Stimulated activated naive CD8-positive, alpha-beta T cell treated with anti-CD3 and anti-CD28 coated beads, Interleukin-15, amount 100 ng/mL, for 72 hours (primary cell): ENCODE data around the gene ZNF516.
A peak's percentile ranks its signal among the peaks of the same experiment; 100 is the strongest.

Source experiments
- ATAC-seq: fragments of 150-1000 bp; cut with Tn5 transposase; 2 replicates; pipeline ENCODE4 v1.10.0; 2021; ENCODE audit warnings: mild to moderate bottlenecking, moderate library complexity
- DNase-seq, 2 donors: peaks; one replicate each; pipeline ENCODE4 v3.0.0; 2021 to 2022
- H3K27ac Mint-ChIP-seq, 2 donors: one replicate each; pipeline ENCODE4 v1.8.0; 2022; ENCODE audit warnings: mild to moderate bottlenecking in 2 of 2, mixed read lengths in 2 of 2, moderate library complexity in 2 of 2
- H3K27me3 Mint-ChIP-seq: one replicate; pipeline ENCODE4 v1.8.0; 2022; ENCODE audit warnings: mixed read lengths
- H3K4me1 Mint-ChIP-seq: one replicate; pipeline ENCODE4 v1.8.0; 2022; ENCODE audit warnings: mild to moderate bottlenecking, mixed read lengths
- H3K4me3 Mint-ChIP-seq, 2 donors: one replicate each; pipeline ENCODE4 v1.8.0; 2022; ENCODE audit warnings: mild to moderate bottlenecking in 2 of 2, mixed read lengths in 2 of 2, moderate library complexity in 1 of 2
- H3K9me3 Mint-ChIP-seq, 2 donors: one replicate each; pipeline ENCODE4 v1.8.0; 2022; ENCODE audit warnings: mixed read lengths in 2 of 2

The ZNF516 gene

DNA sequence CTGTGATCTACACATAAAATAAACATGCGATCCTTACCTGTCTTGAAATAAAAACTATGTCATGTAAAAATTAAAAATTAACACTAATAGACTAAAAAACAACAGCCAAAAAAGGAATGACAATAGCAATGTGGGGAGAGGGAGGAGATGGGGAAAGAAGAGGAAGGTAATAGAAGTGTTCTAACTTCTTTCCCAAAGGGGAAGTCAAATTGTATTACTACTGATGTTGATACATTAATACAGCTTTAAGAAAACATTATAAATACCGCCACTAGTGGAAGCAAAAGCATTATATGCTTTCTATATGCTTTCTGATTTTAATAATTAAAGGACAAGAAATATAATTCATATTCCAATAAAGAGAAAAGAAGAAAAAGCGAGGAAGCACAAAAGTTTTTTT is 22.2 kb downstream of the ZNF516 start:
- Mint-ChIP-seq H3K9me3 (no peaks in the 10 kb centered on the region), H3K27ac (no peak overlapping the region), H3K4me3 (no peak overlapping the region), H3K27me3 (no peaks in the 10 kb centered on the region), H3K4me1 (peaks cover 67% of the 10 kb centered on the region)
- DNase-seq (no peak), ATAC-seq (no peak)

DNA sequence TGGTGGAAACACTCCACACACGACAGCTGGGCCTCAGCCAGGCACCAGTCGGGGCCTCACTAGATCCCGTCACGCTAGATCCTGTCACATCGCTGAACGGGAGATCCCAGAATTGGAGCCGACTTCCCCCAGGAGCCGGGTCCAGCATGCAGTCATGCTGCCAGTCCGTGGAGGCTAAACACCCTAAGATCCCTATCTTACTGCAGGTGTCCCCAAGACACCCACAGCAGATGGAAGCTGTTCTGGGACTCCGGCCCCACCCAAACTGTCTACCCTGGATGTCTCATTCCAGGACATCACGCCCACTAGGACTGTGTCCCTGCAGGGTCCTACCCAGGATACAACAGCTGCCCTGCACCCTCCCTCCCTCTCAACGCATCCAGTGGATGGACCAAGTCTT is 23.4 kb downstream of the ZNF516 start:
- Mint-ChIP-seq H3K9me3 (no peaks in the 10 kb centered on the region), H3K4me1 (peaks cover 67% of the 10 kb centered on the region), H3K4me3 (no peak overlapping the region), H3K27me3 (no peaks in the 10 kb centered on the region), H3K27ac (no peak overlapping the region)
- ATAC-seq = no peak
- DNase-seq = no peak

DNA sequence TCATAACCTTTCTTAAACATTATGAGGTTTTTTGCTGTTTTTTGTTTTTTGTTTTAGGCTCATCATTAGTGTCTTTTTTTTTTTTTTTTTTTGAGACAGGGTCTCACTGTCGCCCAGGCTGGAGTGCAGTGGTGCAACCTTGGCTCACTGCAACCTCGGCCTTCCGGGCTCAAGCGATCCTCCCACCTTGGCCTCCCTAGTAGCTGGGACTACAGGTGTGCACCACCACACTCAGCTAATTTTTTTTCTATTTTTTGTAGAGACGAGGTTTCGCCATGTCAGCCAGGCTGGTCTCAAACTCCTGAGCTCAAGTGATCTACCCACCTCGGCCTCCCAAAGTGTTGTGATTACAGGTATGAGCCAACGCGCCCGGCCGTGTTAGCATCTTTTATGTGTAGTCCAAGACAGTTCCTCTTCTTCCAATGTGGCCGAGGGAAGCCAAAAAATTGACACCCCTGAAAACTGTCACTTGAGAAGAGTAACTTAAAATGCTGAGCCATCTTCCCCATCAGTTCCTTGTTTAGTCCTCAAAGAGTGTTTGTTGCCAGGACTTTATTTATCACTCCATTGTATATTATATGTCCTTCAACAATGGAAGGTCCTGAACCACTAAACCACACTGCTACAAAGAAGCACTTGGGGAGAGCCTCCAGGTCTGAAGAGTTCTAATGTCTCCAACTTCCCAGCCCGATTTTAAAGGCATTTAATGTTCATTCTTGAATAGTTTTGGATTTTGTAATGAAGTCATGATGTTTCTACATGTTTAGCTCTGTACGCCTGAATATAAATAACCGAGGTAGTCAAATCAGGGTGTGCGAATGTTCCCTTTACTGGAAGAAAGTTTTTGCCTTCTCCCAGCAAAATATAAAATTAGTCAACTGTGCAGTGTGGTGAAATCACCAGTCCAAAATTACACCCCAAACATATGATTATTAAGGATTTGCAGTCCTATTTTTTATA is 26.4 kb downstream of the ZNF516 start:
- no peaks in the 10 kb centered on the region for H3K27me3 Mint-ChIP-seq
- peak overlapping the region; percentile 64 to 82 for H3K4me3 Mint-ChIP-seq
- H3K4me1 Mint-ChIP-seq = peaks cover 55% of the 10 kb centered on the region
- H3K27ac Mint-ChIP-seq = peak overlapping the region in 1 of 2 donors; percentile 71
- ATAC-seq = no peak
- DNase-seq = no peak
- no peaks in the 10 kb centered on the region for H3K9me3 Mint-ChIP-seq

DNA sequence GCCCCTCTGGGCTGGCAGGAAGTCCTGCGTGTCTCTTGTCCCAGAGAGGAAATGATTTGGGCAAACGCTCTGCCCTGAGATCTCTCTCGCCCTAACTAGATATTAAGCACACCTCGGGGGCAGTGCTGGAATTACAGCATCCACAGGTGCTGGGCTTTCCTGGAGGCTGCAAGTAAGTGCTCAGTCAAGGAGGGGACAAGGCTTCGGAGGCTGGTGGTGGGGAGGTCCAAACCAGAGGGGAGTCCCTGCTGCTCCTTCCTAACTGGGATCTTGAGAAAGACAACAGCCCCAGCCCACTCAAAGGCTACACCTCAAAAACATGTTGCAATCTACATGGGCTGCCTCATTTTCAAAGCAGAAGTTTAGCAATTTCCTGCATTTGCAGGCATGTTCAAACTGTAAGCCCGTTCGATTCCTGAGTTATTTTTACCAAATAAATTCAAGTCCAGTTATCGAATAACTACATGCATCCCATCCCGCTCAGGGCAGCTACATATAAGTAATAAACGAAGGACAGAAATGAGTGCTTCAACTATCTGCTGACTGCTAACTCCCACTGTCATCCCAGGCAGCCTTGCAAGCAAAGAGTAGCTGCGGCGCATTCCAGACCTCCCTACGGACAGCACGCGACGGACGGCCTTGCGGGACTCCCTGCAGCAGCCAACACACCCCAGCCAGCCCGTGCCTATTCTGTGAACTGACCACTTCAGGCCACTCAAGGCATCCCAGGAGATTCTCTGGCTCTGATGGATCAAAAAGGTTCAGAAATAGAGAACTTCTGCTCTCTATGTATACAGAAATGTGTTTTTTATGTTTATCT is 27.5 kb downstream of the ZNF516 start:
- Mint-ChIP-seq H3K4me3 (peak overlapping the region; percentile 64 to 82), H3K4me1 (peaks cover 52% of the 10 kb centered on the region), H3K27me3 (no peaks in the 10 kb centered on the region), H3K27ac (peak overlapping the region; percentile 74 to 78), H3K9me3 (no peaks in the 10 kb centered on the region)
- DNase-seq = no peak
- ATAC-seq = peak; percentile 63

DNA sequence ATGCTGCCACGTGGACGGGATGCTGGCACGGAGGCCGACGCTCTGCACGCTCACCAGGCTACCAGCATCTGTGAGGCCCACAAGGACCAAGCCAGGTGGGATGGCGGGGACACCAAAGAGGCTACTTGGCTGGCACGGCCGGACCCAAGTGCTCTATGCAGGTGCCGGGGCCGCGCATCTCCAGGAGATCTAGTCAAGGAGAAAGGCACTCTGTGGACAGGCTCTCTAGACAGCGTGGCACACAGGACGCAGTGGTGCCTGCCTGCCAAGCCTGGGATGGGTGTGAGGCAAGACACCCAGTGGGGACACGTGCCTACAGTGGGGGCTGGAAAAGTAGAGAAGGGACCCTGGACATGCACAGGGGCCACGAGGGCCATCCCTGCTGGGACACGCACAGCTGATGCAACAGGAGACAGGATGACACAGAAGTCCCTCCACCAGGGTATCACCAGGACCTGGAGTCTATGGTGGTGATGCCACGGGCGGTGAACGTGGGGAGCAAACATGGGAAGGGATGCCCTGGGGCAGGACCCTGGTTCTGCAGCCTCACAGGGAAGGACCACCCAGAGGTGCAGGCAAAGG is 28.5 kb downstream of the ZNF516 start:
- Mint-ChIP-seq H3K4me3 (peak overlapping the region in 1 of 2 donors; percentile 51), H3K27me3 (no peaks in the 10 kb centered on the region), H3K27ac (peak overlapping the region in 1 of 2 donors; percentile 90), H3K4me1 (peaks cover 51% of the 10 kb centered on the region), H3K9me3 (no peaks in the 10 kb centered on the region)
- DNase-seq (no peak), ATAC-seq (peak; percentile 58)

DNA sequence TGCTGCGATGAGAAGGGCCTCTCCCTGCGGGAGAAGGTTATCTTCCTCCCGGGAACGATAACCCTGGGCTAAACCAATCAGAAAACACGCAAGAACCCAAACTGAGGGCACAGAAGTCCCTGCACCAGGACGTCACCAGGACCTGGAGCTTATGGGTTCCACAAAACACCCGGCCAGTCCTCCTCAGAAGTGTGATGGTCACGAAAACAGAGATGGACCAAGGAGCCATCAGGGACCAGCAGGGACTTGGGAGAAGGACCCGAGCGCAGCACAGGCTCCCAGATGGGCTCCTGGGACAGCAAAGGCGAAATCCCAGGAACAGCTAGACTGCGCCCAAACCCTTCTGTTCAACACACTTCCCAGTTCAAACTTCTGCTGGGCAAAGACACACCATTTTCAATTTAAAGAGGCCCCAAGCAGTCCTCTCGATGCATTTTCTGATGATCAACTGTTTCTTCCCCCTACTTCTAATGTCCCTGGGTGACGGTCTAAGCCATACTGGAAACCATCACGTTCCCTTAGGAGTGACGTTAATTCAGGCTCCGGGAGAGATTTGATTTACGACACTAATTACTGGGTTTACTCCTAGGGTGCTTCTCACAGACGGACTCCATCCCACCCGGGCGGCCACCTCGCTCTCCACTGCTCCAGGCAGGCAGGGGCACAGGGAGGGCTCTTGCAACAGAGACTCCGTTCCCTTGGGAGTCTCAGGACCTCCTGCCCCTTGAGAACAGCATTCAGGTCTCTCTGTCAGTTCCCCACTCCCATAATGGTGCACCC is 29.2 kb downstream of the ZNF516 start:
- H3K4me1 Mint-ChIP-seq = peaks cover 51% of the 10 kb centered on the region
- no peaks in the 10 kb centered on the region for H3K27me3 Mint-ChIP-seq
- peak; percentile 7 for ATAC-seq
- no peak for DNase-seq
- H3K9me3 Mint-ChIP-seq = no peaks in the 10 kb centered on the region
- no peak overlapping the region for H3K27ac Mint-ChIP-seq
- no peak overlapping the region for H3K4me3 Mint-ChIP-seq

DNA sequence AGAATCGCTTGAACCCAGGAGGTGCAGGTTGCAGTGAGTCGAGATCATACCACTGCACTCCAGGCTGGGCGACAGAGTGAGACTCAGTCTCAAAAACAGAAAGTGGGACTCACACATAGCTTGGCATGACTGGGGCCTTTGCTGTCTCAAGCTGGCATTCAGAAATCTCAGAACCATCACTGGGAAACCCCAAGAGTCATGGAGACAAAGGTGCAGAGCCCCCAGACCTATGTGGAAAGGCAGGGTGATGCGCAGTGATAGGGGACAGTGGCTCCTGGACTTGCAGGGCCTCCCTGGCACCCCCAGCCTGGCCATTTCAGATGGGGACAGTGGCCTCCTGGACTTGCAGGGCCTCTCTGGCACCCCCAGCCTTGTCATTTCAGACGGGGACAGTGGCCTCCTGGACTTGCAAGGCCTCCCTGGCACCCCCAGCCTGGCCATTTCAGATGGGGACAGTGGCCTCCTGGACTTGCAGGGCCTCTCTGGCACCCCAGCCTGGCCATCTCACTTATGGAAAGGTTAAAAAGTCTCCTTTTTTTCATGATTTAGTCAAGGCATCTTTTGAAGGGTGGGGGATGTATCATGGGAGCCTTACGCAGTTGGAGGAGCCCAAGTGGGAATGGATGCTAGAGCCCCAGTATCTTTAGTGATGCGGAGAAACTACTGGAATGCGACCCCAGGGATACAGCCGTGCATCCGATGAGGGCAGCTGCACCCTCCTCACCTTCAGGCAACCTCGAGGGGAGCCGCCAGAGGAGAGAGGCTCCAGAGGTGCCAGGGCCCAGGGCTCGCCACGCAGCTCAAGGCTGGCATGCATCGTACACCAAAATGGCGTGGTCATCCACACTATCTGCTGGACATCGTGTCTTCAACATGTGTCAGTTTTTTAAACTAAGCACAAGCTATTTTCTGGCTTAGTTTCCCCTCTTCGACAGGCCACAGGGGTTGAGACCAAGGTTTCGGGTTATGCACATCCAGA is 30.5 kb downstream of the ZNF516 start:
- H3K27me3 Mint-ChIP-seq = no peaks in the 10 kb centered on the region
- peak; percentile 24 for ATAC-seq
- DNase-seq = no peak
- no peak overlapping the region for H3K4me3 Mint-ChIP-seq
- no peaks in the 10 kb centered on the region for H3K9me3 Mint-ChIP-seq
- H3K4me1 Mint-ChIP-seq = peaks cover 57% of the 10 kb centered on the region
- H3K27ac Mint-ChIP-seq = peak overlapping the region in 1 of 2 donors; percentile 27

DNA sequence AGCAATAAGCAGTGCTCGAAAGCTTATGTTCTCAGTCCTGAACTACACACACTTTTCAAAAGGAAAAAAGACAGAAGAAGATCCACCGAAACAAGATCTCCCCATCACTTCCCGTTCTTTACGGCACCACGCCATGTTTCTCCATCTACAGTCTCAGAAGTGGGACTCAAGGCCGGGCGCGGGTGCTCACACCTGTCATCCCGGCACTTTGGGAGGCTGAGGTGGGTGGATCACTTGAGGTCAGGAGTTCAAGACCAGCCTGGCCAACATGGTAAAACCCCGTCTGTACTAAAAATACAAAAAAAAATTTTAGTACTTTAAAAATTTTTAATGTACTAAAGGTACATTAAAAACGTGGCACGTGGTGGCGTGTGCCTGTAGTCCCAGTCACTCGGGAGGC is 31.2 kb downstream of the ZNF516 start:
- Mint-ChIP-seq H3K27me3 (no peaks in the 10 kb centered on the region), H3K4me3 (no peak overlapping the region), H3K27ac (peak overlapping the region in 1 of 2 donors; percentile 75), H3K4me1 (peaks cover 55% of the 10 kb centered on the region), H3K9me3 (no peaks in the 10 kb centered on the region)
- ATAC-seq = no peak
- no peak for DNase-seq

DNA sequence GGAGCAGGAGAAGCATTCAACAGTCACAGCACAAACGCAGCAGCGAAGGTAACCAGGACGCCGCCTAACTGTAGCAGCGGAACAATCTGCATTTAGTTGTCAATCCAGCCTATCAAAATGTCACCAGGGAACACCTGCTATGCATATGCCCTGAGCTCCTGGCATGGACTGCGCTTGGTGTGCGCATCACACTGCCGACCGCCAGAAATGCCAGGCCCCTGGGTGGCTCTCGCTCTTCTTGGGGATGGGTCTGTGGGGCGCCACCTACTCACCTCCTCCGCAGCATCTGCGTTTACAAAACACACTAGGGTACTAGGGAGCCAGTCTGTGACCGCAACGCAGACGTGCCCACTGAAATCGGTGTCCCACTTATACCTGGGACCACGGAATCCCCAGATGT is 31.7 kb downstream of the ZNF516 start:
- Mint-ChIP-seq H3K4me3 (no peak overlapping the region), H3K9me3 (no peaks in the 10 kb centered on the region), H3K4me1 (peaks cover 54% of the 10 kb centered on the region), H3K27ac (peak overlapping the region in 1 of 2 donors; percentile 75), H3K27me3 (no peaks in the 10 kb centered on the region)
- DNase-seq (no peak), ATAC-seq (no peak)

DNA sequence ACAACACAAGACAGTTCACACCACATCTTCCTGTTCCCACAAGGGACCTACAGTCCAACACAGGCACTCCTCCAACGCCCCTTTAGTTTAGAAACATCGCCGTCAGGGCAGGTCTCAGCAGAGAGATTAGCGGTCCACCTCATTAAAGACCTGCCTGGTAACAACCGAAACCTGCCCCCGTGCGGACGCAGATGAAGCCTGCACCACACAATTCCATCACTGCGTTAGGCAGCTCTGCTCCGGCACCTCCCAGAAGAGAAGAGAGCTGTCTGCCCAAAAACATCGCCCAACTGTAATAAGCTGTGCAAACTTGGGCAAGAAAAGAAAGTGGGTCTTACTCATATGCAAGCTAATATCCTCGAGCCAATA is 32.7 kb downstream of the ZNF516 start:
- Mint-ChIP-seq H3K4me3 (no peak overlapping the region), H3K9me3 (no peaks in the 10 kb centered on the region), H3K27ac (peak overlapping the region in 1 of 2 donors; percentile 69), H3K27me3 (no peaks in the 10 kb centered on the region), H3K4me1 (peaks cover 54% of the 10 kb centered on the region)
- DNase-seq (no peak), ATAC-seq (no peak)

DNA sequence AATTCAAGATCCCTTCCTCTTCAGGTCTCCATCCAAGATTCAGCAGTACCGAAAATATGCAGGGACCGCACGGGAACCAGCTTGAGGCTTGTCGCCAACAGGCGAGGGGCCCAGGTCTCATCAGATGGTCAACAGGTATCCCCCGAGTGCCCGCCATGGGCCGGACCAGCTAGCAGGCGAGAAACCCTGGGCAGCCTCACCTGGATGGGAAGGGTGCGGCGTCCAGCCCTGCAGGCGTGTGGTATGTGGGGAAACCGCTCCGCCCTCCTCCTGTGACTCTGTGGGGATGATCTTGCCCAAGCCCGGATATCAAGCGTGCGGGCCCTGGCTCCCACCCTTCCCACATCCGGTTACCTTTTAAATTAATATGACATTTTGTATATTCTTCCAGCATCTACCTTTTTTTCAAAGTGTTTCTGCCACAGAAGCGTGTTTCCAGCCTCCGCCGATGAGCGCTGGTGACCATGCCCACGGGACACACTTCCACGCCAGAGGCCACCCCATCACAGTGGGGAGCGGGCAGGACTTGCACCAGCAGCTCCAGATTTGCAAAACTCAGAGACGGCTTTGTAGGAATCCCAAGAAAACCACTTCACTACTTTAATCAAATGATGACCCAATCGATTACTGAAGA is 33.2 kb downstream of the ZNF516 start:
- DNase-seq (no peak), ATAC-seq (no peak)
- Mint-ChIP-seq H3K27me3 (no peaks in the 10 kb centered on the region), H3K27ac (no peak overlapping the region), H3K9me3 (no peaks in the 10 kb centered on the region), H3K4me1 (peaks cover 54% of the 10 kb centered on the region), H3K4me3 (no peak overlapping the region)

DNA sequence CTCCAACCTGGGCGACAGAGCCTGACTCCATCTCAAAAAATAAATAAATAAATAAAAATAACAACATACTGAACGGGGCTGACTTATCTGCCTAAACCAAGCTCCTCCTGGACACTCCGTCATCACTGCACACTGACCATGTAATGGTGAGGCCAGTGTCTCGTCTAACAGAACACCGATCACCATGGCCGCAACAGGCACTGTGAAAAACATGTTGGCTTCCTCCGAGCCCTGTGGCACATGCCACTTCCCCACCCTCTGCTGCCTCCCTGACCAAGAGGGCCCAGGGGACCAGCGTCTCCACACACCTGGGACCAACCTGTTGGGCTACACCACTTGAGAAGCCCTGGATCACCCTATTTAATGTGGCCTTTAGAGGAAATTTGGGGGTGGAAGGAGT is 33.9 kb downstream of the ZNF516 start:
- H3K4me3 Mint-ChIP-seq = no peak overlapping the region
- peaks cover 50% of the 10 kb centered on the region for H3K4me1 Mint-ChIP-seq
- no peak overlapping the region for H3K27ac Mint-ChIP-seq
- no peaks in the 10 kb centered on the region for H3K27me3 Mint-ChIP-seq
- H3K9me3 Mint-ChIP-seq = no peaks in the 10 kb centered on the region
- DNase-seq (no peak), ATAC-seq (no peak)

DNA sequence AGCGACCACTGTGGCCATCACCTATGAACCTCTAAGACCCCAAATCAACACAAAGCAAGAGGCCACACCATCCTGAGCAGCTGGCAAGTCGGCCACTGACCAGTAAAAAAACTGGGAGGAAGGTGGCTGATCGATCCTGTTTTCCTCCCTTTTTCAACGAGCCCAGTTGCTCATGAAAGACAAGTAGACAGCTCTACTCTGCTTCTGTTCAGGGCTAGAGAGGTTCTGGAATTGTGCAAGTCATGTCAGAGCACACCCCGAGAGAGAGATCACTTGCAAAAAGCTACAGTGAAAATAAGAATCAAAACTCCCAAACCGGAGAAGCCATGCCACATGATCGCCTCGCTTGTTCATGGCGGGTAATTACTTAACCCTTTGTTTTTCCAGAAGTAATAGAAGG is 34.6 kb downstream of the ZNF516 start:
- no peak for DNase-seq
- H3K4me3 Mint-ChIP-seq = no peak overlapping the region
- no peak overlapping the region for H3K27ac Mint-ChIP-seq
- no peaks in the 10 kb centered on the region for H3K27me3 Mint-ChIP-seq
- H3K4me1 Mint-ChIP-seq = peaks cover 46% of the 10 kb centered on the region
- ATAC-seq = no peak
- H3K9me3 Mint-ChIP-seq = no peaks in the 10 kb centered on the region
